Renal cortex interstitium (tissue), 11 donors: Measurements from ENCODE around the gene SLC25A11. TPM values are rescaled to one million over a fixed set of nuclear protein-coding genes. Genes with fewer than 3 reads are reported as not detected.

Source experiments
- DNase-seq, 11 donors: peaks; one replicate each; pipeline ENCODE4 v3.0.0-alpha.2; 2013; ENCODE audit warnings: low read depth in 9 of 11, low spot score in 4 of 11; ENCODE audit errors: extremely low read depth in 1 of 11
- polyA plus RNA-seq, 3 donors: library from polyadenylated mRNA; unstranded; fragments of 120-200 nt; gene quantifications; one replicate each; pipeline ENCODE4 v1.2.1, GENCODE V29; 2013; ENCODE audit not compliant: insufficient read length in 3 of 3

SLC25A11 gene
- polyA plus RNA-seq, 3 donors: 62.9 to 81.6 (median 76.1) TPM

DNA sequence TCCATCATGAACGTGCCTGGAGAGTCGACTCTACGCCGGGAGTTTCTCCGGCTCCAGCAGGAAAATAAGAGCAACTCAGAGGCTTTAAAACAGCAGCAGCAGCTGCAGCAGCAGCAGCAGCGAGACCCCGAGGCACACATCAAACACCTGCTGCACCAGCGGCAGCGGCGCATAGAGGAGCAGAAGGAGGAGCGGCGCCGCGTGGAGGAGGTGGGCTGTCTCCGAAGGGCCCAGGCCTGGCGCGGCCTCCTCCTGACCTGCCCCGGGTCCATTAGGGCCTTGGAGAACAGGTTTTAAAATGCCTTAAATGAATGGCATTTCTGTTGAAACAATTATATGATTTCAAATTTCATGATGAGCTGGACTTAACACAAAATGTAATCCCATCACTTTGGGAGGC lies 52.3 kb downstream of the SLC25A11 start:
- DNase-seq: no peak

Other genes with a start within 250 kb of the SLC25A11 start
- 10 to 100 TPM; 45.7 to 56.2 (median 50.0) TPM for gene PELP1, start 235.9 kb downstream of the SLC25A11 start, polyA plus RNA-seq
- 10 to 100 TPM; 29.8 to 39.0 (median 35.1) TPM for gene ARRB2, start 229.4 kb downstream of the SLC25A11 start, polyA plus RNA-seq
- gene MED11, start 208.6 kb downstream of the SLC25A11 start, polyA plus RNA-seq: 10 to 100 TPM; 24.9 to 29.4 (median 26.9) TPM
- gene ZMYND15, start 200.2 kb downstream of the SLC25A11 start, polyA plus RNA-seq: 1 to 10 TPM in 1 of 3 donors, under 1 TPM in 2; 0.46 to 1.7 (median 0.50) TPM
- 10 to 100 TPM; 10.1 to 23.2 (median 10.8) TPM for gene CXCL16, start 200.1 kb downstream of the SLC25A11 start, polyA plus RNA-seq
- 1 to 10 TPM; 1.8 to 3.1 (median 2.8) TPM for gene TM4SF5, start 168.2 kb downstream of the SLC25A11 start, polyA plus RNA-seq
- gene VMO1, start 153.7 kb downstream of the SLC25A11 start, polyA plus RNA-seq: 1 to 10 TPM in 1 of 3 donors, under 1 TPM in 2; 0.78 to 1.7 (median 0.96) TPM
- 10 to 100 TPM in 2 of 3 donors, 1 to 10 TPM in 1; 6.7 to 11.3 (median 10.5) TPM for gene GLTPD2, start 151.1 kb downstream of the SLC25A11 start, polyA plus RNA-seq
- 100 to 1,000 TPM; 123 to 139 (median 126) TPM for gene PSMB6, start 143.9 kb downstream of the SLC25A11 start, polyA plus RNA-seq
- gene PLD2, start 132.9 kb downstream of the SLC25A11 start, polyA plus RNA-seq: 10 to 100 TPM; 34.3 to 51.2 (median 38.1) TPM
- gene MINK1, start 106.7 kb downstream of the SLC25A11 start, polyA plus RNA-seq: 10 to 100 TPM; 59.4 to 70.7 (median 66.3) TPM
- 1 to 10 TPM; 1.5 to 3.0 (median 1.8) TPM for gene C17orf107, start 40.5 kb downstream of the SLC25A11 start, polyA plus RNA-seq
- gene CHRNE, start 36.9 kb downstream of the SLC25A11 start, polyA plus RNA-seq: 1 to 10 TPM; 1.4 to 2.8 (median 1.8) TPM
- gene GP1BA, start 7.8 kb downstream of the SLC25A11 start, polyA plus RNA-seq: 1 to 10 TPM; 1.9 to 2.2 (median 2.0) TPM
- gene RNF167, start 222 bp upstream of the SLC25A11 start, polyA plus RNA-seq: 100 to 1,000 TPM; 125 to 146 (median 134) TPM
- 100 to 1,000 TPM; 350 to 480 (median 397) TPM for gene PFN1, start 8.5 kb upstream of the SLC25A11 start, polyA plus RNA-seq
- 10 to 100 TPM; 20.3 to 36.4 (median 29.5) TPM for gene ENO3, start 11.1 kb upstream of the SLC25A11 start, polyA plus RNA-seq
- gene SPAG7, start 27.8 kb upstream of the SLC25A11 start, polyA plus RNA-seq: 100 to 1,000 TPM in 1 of 3 donors, 10 to 100 TPM in 2; 86.7 to 105 (median 92.6) TPM
- 10 to 100 TPM; 23.9 to 35.5 (median 24.3) TPM for gene CAMTA2, start 47.6 kb upstream of the SLC25A11 start, polyA plus RNA-seq
- 1 to 10 TPM; 7.2 to 8.0 (median 7.2) TPM for gene INCA1, start 57.5 kb upstream of the SLC25A11 start, polyA plus RNA-seq
- gene KIF1C, start 57.9 kb upstream of the SLC25A11 start, polyA plus RNA-seq: 10 to 100 TPM; 76.8 to 97.2 (median 87.3) TPM
- gene SLC52A1, start 95.4 kb upstream of the SLC25A11 start, polyA plus RNA-seq: under 1 TPM; 0.16 to 0.47 (median 0.16) TPM
- gene ZFP3, start 138.4 kb upstream of the SLC25A11 start, polyA plus RNA-seq: 10 to 100 TPM; 13.9 to 16.7 (median 14.9) TPM
- gene ZNF232, start 171.8 kb upstream of the SLC25A11 start, polyA plus RNA-seq: 10 to 100 TPM; 22.6 to 50.4 (median 23.8) TPM
- gene USP6, start 176.0 kb upstream of the SLC25A11 start, polyA plus RNA-seq: 10 to 100 TPM in 1 of 3 donors, 1 to 10 TPM in 2; 2.9 to 10.4 (median 7.7) TPM